ENCODE measurements around the gene SLC3A2.

GRCh38 chr11:62914416-62914815 is 33.7 kb downstream of the SLC3A2 start:
- TF ChIP-seq TAF1 (IDR thresholded peaks at IDR 0.05; ENCODE audit: borderline replicate concordance, insufficient read depth, low read length) = no peak
- no peak for TF ChIP-seq POLR2AphosphoS5 (IDR thresholded peaks at IDR 0.05; ENCODE audit: low read depth, low read length)
- TF ChIP-seq, protein P1, sequence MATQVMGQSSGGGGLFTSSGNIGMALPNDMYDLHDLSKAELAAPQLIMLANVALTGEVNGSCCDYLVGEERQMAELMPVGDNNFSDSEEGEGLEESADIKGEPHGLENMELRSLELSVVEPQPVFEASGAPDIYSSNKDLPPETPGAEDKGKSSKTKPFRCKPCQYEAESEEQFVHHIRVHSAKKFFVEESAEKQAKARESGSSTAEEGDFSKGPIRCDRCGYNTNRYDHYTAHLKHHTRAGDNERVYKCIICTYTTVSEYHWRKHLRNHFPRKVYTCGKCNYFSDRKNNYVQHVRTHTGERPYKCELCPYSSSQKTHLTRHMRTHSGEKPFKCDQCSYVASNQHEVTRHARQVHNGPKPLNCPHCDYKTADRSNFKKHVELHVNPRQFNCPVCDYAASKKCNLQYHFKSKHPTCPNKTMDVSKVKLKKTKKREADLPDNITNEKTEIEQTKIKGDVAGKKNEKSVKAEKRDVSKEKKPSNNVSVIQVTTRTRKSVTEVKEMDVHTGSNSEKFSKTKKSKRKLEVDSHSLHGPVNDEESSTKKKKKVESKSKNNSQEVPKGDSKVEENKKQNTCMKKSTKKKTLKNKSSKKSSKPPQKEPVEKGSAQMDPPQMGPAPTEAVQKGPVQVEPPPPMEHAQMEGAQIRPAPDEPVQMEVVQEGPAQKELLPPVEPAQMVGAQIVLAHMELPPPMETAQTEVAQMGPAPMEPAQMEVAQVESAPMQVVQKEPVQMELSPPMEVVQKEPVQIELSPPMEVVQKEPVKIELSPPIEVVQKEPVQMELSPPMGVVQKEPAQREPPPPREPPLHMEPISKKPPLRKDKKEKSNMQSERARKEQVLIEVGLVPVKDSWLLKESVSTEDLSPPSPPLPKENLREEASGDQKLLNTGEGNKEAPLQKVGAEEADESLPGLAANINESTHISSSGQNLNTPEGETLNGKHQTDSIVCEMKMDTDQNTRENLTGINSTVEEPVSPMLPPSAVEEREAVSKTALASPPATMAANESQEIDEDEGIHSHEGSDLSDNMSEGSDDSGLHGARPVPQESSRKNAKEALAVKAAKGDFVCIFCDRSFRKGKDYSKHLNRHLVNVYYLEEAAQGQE (IDR thresholded peaks at IDR 0.05; ENCODE audit: insufficient read depth in 1 of 2, low read depth in 2 of 2, low read length in 2 of 2) = no peak
- no peak for TF ChIP-seq SIN3A (IDR thresholded peaks at IDR 0.05; ENCODE audit: borderline replicate concordance, insufficient read depth, low read length)
- no peak for TF ChIP-seq FOXP2 (optimal IDR thresholded peaks at IDR 0.05; ENCODE audit: borderline replicate concordance, extremely low read depth, extremely low read length, insufficient read depth)
